Neural cell (in vitro differentiated cells): Measurements from ENCODE around the gene PCSK4.

Experiments used
- EP300 ChIP-seq: fragments of 450-650 bp; conservative IDR thresholded peaks from 2 replicates; pipeline ENCODE4 v1.6.1; 2014; ENCODE audit warnings: antibody characterized with exemption, mild to moderate bottlenecking, moderate library complexity; ENCODE audit not compliant: poor library complexity, severe bottlenecking
- EZH2 ChIP-seq: fragments of 200-600, 300-800 bp; shearing (Covaris generic), sonication (generic); IDR thresholded peaks from 2 replicates; pipeline ENCODE4 v1.6.1; 2014; ENCODE audit warnings: antibody characterized with exemption, low read length, borderline replicate concordance, mild to moderate bottlenecking; ENCODE audit not compliant: insufficient read depth, poor library complexity, severe bottlenecking
- POLR2AphosphoS5 ChIP-seq: IDR thresholded peaks from 2 replicates; pipeline ENCODE4 v1.6.1; 2012
- TF ChIP-seq, protein P1 (sequence below): fragments of 450-650 bp; IDR thresholded peaks from 2 replicates; pipeline ENCODE4 v1.5.1; 2014; ENCODE audit warnings: antibody characterized with exemption, mild to moderate bottlenecking, moderate library complexity; ENCODE audit not compliant: poor library complexity, severe bottlenecking
- TF ChIP-seq, protein P2 (sequence below): IDR thresholded peaks from 2 replicates; pipeline ENCODE4 v1.6.1; 2012; ENCODE audit warnings: borderline replicate concordance

DNA sequence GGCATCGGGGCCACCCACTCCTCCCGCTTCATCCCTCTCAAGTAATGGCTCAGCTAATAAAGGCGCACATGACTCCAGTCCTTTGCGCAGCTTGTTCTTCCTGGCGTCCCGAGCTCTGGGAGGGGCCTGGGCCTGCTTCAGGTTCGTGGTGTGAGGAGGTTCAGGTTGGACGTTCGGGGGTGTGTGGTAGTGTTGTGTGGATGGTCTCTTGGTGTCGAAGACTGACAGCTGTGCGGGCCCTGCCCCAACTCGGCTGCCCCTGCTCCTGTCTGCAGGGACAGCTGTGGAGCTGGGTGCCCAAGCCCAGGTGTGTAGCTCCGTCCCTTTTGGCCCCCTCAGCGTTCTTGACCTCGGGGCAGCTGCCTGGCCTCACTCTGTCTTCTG lies 49.7 kb downstream of the PCSK4 start:
- TF ChIP-seq EP300 (no peak), POLR2AphosphoS5 (no peak), EZH2 (no peak)
- TF ChIP-seq, protein P1, sequence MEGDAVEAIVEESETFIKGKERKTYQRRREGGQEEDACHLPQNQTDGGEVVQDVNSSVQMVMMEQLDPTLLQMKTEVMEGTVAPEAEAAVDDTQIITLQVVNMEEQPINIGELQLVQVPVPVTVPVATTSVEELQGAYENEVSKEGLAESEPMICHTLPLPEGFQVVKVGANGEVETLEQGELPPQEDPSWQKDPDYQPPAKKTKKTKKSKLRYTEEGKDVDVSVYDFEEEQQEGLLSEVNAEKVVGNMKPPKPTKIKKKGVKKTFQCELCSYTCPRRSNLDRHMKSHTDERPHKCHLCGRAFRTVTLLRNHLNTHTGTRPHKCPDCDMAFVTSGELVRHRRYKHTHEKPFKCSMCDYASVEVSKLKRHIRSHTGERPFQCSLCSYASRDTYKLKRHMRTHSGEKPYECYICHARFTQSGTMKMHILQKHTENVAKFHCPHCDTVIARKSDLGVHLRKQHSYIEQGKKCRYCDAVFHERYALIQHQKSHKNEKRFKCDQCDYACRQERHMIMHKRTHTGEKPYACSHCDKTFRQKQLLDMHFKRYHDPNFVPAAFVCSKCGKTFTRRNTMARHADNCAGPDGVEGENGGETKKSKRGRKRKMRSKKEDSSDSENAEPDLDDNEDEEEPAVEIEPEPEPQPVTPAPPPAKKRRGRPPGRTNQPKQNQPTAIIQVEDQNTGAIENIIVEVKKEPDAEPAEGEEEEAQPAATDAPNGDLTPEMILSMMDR = no peak
- TF ChIP-seq, protein P2, sequence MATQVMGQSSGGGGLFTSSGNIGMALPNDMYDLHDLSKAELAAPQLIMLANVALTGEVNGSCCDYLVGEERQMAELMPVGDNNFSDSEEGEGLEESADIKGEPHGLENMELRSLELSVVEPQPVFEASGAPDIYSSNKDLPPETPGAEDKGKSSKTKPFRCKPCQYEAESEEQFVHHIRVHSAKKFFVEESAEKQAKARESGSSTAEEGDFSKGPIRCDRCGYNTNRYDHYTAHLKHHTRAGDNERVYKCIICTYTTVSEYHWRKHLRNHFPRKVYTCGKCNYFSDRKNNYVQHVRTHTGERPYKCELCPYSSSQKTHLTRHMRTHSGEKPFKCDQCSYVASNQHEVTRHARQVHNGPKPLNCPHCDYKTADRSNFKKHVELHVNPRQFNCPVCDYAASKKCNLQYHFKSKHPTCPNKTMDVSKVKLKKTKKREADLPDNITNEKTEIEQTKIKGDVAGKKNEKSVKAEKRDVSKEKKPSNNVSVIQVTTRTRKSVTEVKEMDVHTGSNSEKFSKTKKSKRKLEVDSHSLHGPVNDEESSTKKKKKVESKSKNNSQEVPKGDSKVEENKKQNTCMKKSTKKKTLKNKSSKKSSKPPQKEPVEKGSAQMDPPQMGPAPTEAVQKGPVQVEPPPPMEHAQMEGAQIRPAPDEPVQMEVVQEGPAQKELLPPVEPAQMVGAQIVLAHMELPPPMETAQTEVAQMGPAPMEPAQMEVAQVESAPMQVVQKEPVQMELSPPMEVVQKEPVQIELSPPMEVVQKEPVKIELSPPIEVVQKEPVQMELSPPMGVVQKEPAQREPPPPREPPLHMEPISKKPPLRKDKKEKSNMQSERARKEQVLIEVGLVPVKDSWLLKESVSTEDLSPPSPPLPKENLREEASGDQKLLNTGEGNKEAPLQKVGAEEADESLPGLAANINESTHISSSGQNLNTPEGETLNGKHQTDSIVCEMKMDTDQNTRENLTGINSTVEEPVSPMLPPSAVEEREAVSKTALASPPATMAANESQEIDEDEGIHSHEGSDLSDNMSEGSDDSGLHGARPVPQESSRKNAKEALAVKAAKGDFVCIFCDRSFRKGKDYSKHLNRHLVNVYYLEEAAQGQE = no peak
